ENCODE measurements around the gene CYP39A1. TPM values are rescaled to one million over a fixed set of nuclear protein-coding genes. Genes with fewer than 3 reads are reported as not detected.

CYP39A1 gene
- total RNA-seq, 2 experiments from 2014 or later, result not detected

DNA sequence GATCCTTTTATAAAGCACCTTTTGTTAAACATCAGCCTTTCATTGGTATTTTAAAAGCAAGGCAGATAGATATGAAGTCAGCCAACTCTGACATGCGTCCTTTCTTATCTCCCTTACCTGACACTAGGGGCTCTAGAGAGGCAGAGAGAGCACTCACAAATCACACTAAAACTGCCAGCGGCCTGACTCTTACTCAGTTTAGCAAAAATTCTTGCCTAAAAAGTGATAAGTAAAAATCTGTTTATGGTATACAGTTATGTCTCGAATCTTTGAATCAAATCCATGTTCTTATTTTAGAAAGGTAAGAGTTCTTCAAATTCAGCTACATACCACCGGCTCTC, 24.7 kb upstream of the CYP39A1 start:
- intact Hi-C loops (cut with micrococcal nuclease), result no loop called here
- no peaks in the 10 kb centered on the region for H3K36me3 Mint-ChIP-seq (ENCODE audit: low read depth)
- no peak overlapping the region for H3K27ac Mint-ChIP-seq
- ChIA-PET POLR2A (no interaction called here), CTCF (interaction anchor here (1.1 kb wide), 1 partner anchor 36 kb away, joined by 3 read pairs; no protein-coding TSS in a partner anchor)
- no peaks in the 10 kb centered on the region for H3K4me1 Mint-ChIP-seq (ENCODE audit: low read depth)
- H3K4me3 Mint-ChIP-seq, result no peak overlapping the region
- no peaks in the 10 kb centered on the region for H3K9me3 Mint-ChIP-seq
- peaks cover 8% of the 10 kb centered on the region for H3K27me3 Mint-ChIP-seq
- TF ChIP-seq, protein P1, sequence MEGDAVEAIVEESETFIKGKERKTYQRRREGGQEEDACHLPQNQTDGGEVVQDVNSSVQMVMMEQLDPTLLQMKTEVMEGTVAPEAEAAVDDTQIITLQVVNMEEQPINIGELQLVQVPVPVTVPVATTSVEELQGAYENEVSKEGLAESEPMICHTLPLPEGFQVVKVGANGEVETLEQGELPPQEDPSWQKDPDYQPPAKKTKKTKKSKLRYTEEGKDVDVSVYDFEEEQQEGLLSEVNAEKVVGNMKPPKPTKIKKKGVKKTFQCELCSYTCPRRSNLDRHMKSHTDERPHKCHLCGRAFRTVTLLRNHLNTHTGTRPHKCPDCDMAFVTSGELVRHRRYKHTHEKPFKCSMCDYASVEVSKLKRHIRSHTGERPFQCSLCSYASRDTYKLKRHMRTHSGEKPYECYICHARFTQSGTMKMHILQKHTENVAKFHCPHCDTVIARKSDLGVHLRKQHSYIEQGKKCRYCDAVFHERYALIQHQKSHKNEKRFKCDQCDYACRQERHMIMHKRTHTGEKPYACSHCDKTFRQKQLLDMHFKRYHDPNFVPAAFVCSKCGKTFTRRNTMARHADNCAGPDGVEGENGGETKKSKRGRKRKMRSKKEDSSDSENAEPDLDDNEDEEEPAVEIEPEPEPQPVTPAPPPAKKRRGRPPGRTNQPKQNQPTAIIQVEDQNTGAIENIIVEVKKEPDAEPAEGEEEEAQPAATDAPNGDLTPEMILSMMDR (IDR thresholded peaks at IDR 0.05), result peak; percentile 8
- no peak for DNase-seq
- ATAC-seq, result no peak

DNA sequence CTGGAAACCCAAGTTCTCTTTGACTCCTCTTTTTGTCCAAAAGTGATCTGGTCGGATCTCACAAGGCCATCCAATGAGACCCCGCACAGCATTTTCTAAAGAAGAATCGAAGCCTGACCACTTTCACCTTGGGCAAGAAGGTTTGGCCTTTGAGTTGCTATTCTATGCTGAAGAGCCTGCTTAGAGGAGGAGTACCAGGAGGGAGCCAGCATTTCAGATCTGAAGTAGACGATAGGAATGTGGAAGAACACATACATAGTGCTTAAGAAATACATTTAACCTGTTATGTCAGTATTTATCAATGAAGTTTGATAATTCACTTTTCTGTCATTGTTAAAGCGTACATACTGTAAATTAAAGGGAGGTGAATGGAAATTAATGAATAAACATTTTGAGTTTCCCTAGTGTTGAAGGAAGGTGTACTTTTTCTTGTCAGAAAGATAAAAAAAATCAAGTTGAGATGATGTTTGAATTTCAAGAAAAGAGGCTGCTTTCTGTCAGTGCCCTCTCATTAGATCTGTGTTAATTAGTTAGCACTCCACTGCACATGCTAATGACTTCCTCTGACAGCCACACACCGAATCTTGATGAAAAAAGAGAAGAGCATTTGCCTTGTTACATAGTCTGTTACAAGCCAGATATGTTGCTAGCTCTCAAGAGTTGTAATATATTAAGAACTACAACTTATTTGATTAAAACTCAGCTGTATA, 24.1 kb upstream of the CYP39A1 start:
- ATAC-seq, result no peak
- no peak for DNase-seq
- POLR2A ChIA-PET, result no interaction called here
- Mint-ChIP-seq H3K27me3 (peaks cover 8% of the 10 kb centered on the region), H3K9me3 (no peaks in the 10 kb centered on the region), H3K4me3 (no peak overlapping the region), H3K27ac (no peak overlapping the region), H3K36me3 (ENCODE audit: low read depth) (no peaks in the 10 kb centered on the region), H3K4me1 (ENCODE audit: low read depth) (no peaks in the 10 kb centered on the region)
- intact Hi-C loops (cut with micrococcal nuclease), result no loop called here
- CTCF ChIA-PET, result interaction anchor here (1.1 kb wide), 1 partner anchor 36 kb away, joined by 3 read pairs; no protein-coding TSS in a partner anchor
- TF ChIP-seq, protein P1 (IDR thresholded peaks at IDR 0.05), result no peak

DNA sequence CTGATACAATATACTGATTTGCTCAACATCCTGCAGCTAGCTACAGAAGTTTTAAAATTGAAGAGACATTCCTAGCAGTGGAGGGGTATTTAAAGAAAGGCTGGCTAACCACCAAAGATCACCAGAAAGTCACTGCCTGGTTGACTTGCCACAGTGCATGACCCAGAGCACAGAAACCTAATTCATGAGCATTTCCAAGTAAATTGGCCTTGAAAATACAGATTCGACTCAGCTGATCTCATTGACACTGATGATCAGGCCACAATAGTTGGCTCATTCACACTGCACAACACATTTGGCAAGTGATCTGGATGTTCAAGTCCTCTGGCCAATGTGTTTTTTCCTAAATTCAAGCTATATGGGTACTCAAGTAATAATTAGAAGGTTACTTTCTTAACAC, 21.8 kb upstream of the CYP39A1 start:
- CTCF ChIA-PET, result no interaction called here
- Mint-ChIP-seq H3K27ac (no peak overlapping the region), H3K36me3 (ENCODE audit: low read depth) (no peaks in the 10 kb centered on the region), H3K9me3 (no peaks in the 10 kb centered on the region), H3K4me1 (ENCODE audit: low read depth) (no peaks in the 10 kb centered on the region), H3K27me3 (peaks cover 3% of the 10 kb centered on the region), H3K4me3 (no peak overlapping the region)
- intact Hi-C loops (cut with micrococcal nuclease), result no loop called here
- ATAC-seq (no peak), DNase-seq (no peak)
- POLR2A ChIA-PET, result no interaction called here
- TF ChIP-seq, protein P1 (IDR thresholded peaks at IDR 0.05), result no peak

DNA sequence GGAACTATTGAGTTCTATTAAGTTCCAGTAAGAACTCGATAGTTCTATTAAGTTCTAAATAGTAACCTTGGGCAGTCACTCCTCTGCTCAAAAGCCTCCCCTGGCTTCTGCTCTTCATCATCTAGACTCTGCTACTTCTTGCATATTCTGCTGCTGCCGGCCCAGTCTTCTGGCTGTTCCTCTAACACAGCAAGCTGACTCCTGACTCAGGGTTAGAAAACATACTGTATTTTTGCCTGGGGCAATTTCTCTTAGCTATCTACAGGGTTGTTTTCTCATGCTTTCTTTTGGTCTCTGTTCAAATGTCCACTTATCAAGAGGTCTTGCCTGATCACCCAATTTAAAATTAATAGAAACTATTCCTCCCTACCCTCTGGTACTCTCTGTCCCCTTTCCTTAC, 14.8 kb upstream of the CYP39A1 start:
- TF ChIP-seq, protein P1 (IDR thresholded peaks at IDR 0.05), result no peak
- POLR2A ChIA-PET, result no interaction called here
- CTCF ChIA-PET, result no interaction called here
- DNase-seq (no peak), ATAC-seq (no peak)
- Mint-ChIP-seq H3K4me3 (no peak overlapping the region), H3K27ac (no peak overlapping the region), H3K9me3 (no peaks in the 10 kb centered on the region), H3K4me1 (ENCODE audit: low read depth) (no peaks in the 10 kb centered on the region), H3K36me3 (ENCODE audit: low read depth) (no peaks in the 10 kb centered on the region), H3K27me3 (no peaks in the 10 kb centered on the region)
- intact Hi-C loops (cut with micrococcal nuclease), result no loop called here

DNA sequence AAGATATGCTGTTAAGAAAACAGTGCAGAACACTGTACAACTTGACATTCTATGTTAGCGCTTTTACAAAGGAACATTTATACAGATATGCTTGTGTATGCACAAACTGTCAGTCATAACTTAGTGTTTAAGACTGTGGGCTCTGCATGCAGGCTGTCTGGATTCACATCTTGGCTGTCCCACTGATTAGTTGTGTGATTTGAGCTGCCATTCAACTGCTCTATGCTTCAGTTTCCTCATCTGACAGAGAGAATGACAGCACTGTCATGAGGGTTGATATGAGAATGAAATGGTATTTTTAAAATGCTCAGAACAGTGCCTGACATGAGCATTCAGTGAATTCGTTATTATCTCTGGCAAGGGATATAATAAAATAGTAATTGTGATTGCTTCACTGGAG, 8.9 kb upstream of the CYP39A1 start:
- POLR2A ChIA-PET, result no interaction called here
- TF ChIP-seq, protein P1 (IDR thresholded peaks at IDR 0.05), result no peak
- no peak for ATAC-seq
- Mint-ChIP-seq H3K36me3 (ENCODE audit: low read depth) (no peaks in the 10 kb centered on the region), H3K4me3 (no peak overlapping the region), H3K27ac (no peak overlapping the region), H3K27me3 (peaks cover 1% of the 10 kb centered on the region), H3K9me3 (no peaks in the 10 kb centered on the region), H3K4me1 (ENCODE audit: low read depth) (no peaks in the 10 kb centered on the region)
- intact Hi-C loops (cut with micrococcal nuclease), result no loop called here
- no peak for DNase-seq
- CTCF ChIA-PET, result no interaction called here
